Measurements from ENCODE around the gene BID.

Gene BID

GRCh38 chr22:17774206-17774925 lies at the start of gene BID:
Gene BID, minus strand, starts transcription at chr22:17774469. Its CDS starts 24,353 bp downstream, at chr22:17750116.
- peak; percentile 53 for DNase-seq

DNA sequence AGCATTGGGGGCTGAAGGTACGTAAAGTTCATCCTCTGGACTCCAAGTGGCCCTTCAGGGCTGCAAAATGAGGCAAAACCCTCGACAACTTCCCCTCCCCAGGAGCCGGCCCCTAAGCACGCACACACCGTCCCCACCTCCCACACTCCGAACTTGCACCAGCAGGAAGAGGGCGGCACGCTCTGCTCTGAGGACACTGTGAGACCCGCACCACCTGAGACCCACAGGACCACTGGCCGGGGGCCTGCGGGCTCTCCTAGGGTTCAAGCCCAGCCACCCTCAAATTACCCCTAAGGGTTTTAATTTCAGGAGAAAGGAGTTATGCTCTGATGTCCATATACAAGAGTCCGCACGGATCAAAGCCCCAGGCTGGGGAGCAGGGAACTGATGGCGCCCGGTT lies 49.7 kb upstream of the BID start:
- no peak for DNase-seq

DNA sequence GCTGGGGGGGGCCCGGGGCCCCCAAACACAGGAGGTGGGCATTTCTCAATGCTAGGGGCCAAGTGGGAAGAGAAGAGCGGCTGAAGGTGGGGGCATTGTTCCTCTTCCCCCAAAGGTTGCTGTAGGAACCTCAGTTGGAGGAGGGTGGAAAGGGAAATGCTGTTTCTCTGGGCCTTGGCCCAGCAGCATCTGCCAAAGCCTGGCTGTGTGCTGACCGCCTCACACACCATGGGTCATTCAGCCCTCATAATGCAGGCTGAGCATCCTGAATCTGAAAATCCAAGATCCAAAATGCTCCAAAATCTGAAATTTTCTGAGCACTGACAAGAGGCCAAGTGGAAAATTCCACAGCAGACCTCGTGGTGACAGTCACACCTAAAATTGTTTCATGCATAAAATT lies 49.0 kb upstream of the BID start:
- no peak for DNase-seq

DNA sequence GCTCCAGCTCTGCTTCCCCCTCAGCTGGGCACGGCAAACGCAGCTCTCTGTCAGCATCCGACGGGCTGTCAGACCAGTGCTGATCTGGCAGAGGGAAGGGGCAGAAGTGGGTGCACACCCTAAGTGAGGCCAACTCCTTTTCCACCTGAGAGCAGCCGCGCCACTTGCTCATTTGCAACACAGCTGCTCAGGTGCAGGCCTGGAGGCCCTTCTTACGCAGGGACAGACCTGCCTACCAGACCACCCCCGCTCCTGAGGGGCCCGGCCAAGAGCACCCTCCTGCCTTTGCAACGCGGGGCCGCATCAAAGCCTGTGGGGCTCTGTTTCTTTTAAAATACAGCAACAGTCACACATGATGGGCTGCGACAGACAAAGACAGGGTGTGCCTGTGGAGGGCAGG lies 47.8 kb upstream of the BID start:
- no peak for DNase-seq

DNA sequence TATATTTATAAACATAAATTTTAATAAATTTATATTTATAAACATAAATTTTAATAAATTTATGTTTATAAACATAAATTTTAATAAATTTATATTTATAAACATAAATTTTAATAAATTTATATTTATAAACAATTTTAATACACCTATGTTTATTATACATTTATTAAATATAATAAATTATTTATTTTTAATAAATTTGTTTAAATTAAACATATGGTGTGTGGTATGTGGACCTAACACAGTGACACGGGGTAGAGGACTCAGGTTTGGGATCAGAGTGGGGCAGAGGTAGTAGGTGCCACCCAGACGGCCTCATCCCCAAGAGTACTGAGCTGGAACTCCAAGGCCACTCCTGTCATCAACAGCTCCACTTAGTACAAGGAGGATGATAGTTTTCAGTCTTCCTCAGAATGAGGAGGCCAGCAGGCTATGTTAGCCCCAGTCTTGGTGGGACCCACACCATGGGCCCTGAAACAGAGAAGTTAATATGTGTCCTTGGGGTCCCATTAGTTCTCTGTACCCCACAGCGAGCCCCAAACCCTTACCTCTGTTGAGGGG lies 46.7 kb upstream of the BID start:
- DNase-seq = no peak

DNA sequence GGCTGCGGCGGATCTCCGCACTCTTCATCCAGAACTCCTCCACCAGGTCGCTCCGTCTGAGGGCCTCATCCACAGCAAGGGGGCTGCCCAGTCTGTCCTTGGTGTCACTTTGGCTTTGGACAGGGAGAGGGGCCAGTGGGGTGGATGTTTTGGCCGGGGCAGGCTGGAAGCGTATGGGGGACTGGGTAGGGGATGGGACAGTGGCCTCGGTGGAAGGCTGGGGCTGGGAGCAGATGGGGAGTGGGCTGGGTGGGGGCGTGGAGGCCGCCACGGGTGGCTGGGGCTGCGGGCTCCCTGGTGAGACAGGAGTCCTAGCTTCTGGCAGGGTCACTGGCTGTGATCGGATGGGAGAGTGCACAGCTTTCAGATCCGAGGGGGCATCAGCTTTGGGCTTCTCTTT lies 44.4 kb upstream of the BID start:
- DNase-seq = no peak

GRCh38 chr22:17818180-17818579 lies 43.9 kb upstream of the BID start:
- no peak for DNase-seq

DNA sequence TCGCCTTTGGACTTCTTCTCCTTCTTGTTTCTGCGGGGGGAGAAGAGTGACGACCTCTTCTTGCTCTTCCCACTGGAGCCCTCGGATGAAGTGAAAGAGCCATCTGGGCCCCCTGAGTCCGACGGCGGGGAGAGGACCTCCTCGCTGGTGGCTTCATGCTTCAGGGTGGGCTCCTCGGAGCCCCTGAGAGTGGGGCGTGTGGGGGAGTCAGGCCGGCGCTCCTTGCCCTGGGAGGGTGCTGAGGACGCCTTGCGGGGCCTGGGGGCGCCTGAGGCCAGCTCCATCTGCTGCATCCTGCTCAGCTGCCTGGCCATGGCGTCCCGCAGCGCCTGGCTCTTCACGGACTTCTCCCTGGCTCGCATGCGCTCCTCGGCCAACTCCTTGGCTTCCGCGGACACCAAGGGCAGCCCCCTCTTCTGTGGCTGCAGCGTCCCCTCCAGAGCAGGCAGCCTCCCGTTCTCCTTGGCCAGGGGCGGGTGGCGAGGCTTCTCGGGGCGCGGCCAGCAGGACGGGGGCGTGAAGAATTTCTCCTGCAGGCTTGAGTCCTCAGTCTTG lies 43.3 kb upstream of the BID start:
- DNase-seq = no peak

DNA sequence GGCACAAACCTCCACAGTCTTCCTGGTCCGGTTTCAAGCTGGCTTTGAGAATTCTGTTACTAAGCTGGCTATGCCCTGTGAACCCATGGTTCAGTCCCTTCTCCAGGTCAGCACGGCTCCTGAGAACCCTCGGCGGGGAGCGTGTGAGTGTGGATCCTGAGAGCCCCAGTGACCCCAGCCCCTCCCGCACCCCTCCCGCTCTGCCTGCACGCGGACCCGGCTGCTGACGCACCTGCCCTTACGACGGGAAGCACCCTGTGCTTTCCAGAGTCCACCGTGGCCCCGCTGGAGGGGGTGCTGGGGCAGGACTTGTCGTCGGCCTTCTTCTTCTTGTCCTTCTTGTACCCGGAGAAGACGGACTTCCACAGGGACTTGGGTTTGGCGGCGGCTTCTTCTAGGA lies 42.8 kb upstream of the BID start:
- DNase-seq = no peak

GRCh38 chr22:17816649-17817048 lies 42.4 kb upstream of the BID start:
- no peak for DNase-seq

DNA sequence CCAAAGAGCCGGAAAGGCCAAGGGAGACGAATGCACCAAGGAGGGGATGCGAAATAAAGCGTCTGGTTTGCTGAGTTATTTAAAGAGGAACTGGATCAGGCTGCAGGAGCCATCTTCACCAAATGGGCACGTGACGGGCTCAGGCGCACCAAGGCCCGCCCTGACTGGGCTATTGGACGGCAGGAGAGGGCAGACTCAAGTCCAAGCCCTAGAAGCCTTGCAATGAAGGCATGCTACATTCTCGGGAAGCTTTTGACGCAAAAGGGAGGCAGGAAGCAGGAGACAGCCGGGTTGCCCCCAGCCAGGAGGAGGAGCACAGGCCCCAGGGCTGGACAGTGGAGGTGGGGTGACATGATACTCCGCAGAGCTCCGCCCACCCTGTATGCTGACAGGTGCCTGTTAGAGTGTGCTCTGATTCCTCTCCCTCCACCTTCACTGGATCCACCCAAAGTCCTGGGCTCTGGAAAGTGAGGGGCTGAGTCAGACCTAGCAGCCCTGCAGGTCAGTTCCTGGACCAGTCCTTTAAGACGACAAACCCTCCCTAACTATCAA lies 41.5 kb upstream of the BID start:
- DNase-seq = no peak

DNA sequence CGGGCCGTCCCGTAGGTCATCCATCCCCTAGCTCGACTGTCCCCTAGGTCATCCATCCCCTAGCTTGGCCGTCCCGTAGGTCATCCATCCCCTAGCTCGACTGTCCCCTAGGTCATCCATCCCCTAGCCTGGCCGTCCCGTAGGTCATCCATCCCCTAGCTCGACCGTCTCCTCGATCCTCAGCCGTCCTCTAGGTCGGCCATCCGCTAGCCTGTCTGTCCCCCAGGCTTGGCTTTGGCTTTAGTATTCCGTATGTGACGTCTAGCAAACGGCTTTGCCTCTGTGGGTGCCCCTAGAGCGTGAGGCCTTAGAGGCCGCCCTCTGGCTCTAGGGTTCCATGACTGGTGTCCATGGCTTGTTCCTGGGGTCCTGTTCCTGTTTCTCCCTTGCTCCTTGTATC lies 40.6 kb upstream of the BID start:
- DNase-seq = no peak

- no peak for DNase-seq
Measured at GRCh38 chr22:17814084-17814483, 39.8 kb upstream of the BID start.

DNA sequence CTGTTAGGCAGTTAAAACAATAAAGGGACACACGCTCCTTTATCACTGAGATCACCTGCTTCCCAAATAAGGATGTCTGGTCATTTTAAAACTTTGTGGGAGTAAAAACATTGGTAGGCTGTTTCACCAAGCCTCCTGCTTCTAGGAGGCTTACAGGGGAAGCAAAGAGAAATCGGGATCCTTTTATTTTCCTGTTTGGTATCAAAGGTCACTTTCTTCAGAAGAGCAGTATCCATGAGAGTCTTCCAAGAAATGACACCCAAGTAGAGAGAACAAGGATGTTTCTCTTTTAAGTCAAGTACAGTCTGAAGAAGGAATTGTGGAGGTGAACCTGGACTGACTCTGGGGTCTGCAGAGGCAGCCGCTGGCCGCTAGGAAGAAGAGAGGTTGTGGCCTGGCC lies 36.9 kb upstream of the BID start:
- DNase-seq = no peak

GRCh38 chr22:17810570-17811116 lies 36.4 kb upstream of the BID start:
- no peak for DNase-seq

GRCh38 chr22:17808693-17809403 lies 34.6 kb upstream of the BID start:
- no peak for DNase-seq

- no peak for DNase-seq
Measured at GRCh38 chr22:17807578-17808410, 33.5 kb upstream of the BID start.

DNA sequence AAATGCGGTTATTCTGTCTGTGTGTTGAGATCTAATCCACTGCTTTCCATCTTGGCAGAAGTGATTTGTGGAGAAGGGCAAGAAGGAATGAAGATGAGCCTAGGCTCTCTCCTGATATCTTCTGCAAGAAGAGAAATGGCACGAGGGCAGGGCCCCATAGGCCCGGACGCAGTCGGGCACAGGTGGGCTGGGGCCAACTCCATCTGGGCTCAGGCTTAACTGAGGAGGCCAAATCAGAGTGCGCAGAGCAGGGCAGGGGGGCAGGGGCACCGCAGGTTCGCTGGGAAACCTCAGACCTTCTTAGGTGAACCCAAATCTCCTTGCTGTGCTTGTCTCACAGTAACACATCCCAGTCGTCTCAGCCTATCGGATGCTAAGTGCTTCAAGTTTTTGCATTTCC lies 32.8 kb upstream of the BID start:
- no peak for DNase-seq

DNA sequence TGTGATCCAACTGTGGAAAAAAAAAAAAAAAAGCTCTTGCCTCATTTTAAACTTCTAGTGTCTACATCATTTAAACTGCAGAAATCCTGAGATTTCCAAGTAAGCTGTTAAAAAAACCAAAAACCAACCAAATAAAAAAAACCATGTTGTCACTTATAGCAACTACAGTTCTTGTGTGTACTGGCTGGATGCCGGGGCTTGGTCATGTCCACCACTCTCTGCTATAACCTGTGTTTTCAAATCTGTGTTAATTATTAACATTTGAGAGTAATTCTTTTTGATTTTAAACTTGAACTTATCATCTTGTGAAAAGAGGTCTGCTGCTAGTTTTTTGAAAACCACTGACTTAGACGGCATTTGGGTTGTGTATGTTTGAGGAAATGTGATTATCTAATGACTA lies 32.2 kb upstream of the BID start:
- DNase-seq = no peak

DNA sequence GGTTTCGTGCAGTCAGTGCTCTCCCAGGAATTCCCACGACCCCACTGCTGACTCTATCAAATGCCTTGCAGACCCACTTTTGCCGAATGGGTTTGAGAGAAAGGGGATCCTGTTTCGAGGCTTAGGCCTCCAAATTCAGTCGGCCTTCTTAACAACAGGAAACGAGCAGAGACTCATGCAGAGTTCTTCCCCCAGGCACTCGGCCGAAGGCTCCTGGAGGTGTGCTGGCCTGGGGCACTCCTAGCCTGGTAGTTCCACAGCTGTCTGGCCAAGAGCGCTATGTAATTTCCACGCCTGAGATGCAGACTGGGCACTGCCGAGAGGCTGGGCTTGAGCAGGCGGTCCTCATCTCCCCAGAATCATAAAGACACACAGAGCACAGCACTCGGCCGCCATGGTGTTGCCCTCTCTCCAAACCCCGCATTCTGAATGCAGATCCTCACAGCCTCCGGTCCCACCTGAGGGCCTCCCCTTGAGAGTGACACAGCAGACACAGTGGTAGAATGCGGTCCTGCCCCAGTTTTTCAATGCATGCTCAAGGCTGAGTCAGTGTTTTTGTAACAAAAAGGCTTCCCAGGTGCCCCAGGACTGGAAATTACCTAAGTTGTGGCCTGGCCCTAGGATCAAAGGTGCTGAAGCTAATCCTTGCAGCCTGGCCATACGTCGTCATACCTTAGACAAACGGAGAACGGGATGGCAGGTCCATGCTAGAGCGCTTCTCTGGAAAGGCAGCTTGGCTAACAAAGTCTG lies 30.2 kb upstream of the BID start:
- DNase-seq = no peak

- no peak for DNase-seq
Measured at GRCh38 chr22:17803609-17804270, 29.5 kb upstream of the BID start.

All from CD4-positive, alpha-beta T cell treated with Interleukin-10 for 1 hour (primary cell).